HG03280 (cell line): ENCODE results near the gene ACP5.
A peak's percentile ranks its signal among the peaks of the same experiment; 100 is the strongest.
"Not testable (repeated sequence)": the region's sequence is repeated elsewhere in the genome, so short reads cannot be mapped to it uniquely, and the experiment has no call there.

Experiments used
- ATAC-seq: cut with Tn5 transposase; IDR thresholded peaks from one replicate; pipeline ENCODE4 v1.9.1; 2021; ENCODE audit warnings: mild to moderate bottlenecking, moderate library complexity; ENCODE audit not compliant: unreplicated experiment

ACP5 gene

DNA sequence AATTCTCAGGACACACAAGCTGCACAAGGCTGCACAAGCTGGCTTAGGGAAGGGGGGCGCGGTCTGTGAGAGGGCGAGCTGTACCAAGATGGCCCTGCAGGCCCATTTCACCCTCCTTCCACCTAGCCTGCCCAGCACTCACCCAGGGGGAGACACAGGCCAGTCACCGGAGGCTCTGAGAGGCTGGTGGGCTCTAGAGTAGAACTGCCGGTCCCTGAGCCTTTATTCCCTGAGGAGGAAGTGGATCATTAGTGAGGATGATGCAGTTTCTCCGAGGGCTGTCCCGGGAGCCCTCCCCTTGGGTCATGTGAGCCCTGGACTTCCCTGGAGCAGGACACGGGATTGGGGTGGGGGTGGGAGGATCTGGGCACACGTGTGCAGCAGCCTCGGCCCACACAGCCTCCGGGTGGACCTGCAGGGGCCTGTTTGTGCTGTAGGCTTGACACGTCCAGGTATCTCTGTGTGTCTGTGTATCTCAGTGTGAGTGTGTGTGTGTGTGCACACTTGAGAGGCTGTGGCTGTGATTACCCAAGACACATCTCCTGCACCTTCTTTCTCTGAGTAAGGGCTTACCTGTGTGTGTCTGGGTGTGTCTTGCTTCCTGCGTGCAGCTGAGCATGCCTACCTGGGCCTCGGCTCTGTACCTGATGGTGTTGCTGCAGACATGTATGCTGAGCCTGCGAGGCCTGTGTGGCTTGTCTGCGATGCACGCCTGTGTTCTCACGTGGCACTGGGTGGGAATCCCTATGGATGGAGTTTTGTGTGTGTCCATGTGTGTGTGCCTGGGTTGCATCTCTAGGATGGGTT lies at the start of gene ACP5:
ACP5 (minus strand) TSS at position 195 of the 807 bp plus-strand sequence. CDS start 328 bp downstream, outside the sequence.
- ATAC-seq = no peak

DNA sequence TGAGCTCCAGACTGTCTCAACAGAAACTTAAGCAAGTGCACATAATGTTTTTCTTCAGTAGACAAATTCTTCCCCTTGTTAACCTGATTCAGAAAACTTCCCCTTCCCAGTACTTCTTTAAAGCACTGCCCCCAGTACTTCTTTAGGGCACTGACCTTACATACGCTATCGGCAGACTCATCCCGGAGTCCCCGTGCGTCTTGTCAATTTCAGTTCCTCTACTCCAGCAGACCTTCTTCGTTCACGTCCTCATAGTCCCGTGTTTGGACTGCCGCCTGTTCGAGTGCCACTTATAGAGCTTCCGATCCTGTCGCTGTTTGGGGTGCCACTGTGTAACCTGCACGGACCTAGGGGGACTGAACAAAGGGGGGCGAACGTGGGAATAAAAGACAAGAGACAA lies 48.8 kb upstream of the ACP5 start:
- ATAC-seq = no peak

DNA sequence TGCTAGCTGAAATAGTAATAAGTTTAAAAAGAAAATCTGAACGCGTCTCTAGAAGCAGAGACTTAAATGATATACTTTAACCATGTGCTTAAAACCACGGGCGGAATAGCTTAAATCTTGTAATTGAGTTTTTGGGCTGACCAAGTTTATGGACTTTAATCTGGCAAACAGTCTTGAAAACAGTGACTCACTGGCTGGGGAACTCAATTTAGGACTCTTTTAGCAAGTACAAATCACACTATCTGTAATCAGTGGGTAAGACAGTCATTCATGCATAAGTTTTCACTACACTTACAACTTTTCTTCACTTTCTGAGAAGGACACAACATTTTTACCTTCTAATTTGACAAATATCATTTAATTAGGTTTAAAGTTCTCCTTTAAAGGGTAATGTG lies 46.6 kb upstream of the ACP5 start:
- no peak for ATAC-seq

DNA sequence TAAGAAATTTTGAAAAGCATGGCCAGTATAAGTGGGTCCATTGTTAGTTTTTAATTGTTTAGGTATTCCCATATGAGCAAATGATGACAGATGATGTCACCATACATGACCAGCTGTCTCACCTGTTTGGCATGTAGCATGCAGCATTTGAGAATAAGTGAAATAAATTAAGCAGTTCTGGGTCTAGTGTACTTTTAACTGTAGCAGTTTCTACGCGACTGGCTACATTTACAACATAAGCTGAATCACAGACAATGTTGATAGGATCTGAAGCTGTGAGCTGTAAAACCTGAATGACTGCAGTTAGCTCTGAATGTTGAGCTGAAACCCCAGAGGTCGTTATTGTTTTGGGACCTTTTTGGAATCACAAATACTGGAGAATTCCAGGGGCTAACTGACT lies 45.0 kb upstream of the ACP5 start:
- ATAC-seq = not testable (repeated sequence)

DNA sequence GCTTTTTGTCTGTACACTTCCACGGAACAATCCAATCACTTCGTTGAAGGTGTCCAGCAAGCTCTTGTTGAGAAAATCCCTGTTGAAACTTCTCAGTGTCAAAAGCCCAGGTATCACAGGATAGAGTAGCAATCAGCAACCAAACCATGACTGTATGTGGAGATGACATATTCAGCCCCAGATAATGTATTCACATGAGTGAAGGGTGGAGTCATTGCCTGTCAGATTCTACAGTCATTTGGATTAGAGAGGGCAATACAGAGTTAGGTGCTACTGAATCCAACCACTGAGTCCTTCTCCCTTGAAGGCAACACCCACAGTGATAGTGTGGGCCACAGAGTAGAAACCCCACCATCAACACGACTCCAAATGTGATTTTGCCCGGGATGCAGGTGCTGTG lies 43.1 kb upstream of the ACP5 start:
- ATAC-seq = no peak

DNA sequence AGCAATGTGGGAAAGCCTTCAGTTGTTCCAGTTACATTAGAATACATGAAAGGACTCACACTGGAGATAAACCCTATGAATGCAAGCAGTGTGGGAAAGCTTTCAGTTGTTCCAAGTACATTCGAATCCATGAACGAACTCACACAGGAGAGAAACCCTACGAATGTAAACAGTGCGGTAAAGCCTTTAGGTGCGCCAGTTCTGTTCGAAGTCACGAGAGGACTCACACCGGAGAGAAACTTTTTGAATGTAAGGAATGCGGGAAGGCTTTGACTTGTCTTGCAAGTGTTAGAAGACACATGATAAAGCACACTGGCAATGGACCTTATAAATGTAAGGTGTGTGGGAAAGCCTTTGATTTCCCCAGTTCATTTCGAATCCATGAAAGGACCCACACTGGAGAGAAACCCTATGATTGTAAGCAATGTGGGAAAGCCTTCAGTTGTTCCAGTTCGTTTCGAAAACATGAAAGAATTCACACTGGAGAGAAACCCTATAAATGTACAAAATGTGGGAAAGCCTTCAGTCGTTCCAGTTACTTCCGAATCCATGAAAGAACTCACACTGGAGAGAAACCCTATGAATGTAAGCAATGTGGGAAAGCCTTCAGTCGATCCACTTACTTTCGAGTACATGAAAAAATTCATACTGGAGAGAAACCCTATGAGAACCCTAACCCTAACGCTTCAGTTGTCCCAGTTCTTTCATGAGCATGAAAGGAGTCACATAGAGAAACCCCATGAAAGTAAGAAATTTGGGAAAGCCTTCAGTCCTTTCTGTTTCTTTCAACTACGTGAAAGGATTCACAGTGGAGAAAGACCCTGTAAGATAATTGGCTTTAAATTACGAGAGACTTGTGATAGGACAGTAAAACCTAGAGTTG lies 40.0 kb upstream of the ACP5 start:
- no peak for ATAC-seq

DNA sequence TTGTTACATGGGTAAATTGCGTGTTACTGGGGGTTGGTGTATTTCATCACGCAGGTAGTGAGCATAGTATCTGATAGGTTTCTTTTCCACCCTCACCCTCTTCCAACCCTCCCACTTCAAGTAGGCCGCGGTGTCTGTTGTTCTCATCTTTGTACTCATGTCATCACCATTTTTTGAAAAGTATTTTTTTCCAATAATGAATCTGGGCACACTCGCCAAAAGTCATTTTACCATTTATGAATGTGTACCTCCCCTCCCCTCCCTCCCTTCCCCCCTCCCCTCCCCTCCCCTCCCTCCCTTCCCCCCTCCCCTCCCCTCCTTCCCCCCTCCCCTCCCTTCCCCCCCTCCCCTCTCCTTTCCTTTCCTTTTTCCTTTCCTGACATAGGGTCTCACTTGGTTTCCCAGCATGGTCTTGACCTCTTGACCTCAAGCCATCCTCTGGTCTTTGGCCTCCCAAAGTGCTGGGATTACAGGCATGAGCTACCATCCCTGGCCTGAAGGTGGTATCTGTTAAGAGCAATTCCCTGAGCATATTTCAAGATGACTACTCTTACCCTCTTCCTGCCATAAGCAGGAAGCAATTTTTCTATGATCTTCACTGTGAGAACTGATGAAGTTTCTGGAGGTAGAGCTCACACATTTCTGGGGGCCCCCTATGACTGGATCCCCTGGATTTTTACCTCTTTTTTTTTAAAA lies 35.5 kb upstream of the ACP5 start:
- ATAC-seq = no peak

DNA sequence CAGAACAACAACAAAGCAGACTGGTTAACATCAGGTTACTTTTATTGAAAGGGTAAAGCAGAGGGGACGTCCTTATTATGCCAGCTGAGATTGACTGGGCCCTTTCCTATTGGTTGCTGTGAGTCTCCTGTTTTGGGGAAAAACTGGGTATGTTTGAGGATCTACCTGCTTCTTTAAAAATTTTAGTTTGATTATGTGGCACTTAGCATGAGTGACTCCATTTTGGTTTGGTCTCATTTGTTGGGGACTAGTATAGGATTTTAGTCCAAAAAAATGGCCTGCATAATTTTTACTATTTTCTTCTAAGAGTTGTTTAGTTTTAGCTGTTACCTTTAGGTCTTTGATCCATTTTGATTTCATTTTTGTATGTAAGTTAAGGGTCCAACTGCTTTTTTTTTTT lies 34.3 kb upstream of the ACP5 start:
- no peak for ATAC-seq

DNA sequence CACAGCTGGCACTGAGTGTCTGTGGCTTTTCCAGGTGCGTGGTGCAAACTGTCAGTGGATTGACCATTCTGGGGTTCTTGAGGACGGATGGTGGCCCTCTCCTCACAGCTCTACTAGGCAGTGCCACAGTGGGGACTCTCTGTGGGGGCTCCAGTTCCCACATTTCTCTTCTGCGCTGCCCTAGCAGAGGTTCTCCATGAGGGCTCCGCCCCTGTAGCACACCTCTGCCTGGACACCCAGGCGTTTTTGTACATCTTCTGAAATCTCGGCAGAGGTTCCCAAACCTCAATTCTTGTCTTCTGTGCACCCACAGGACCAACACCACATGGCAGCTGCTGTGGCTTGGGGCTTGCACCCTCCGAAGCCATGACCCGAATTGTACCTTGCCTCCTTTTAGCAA lies 29.0 kb upstream of the ACP5 start:
- no peak for ATAC-seq

DNA sequence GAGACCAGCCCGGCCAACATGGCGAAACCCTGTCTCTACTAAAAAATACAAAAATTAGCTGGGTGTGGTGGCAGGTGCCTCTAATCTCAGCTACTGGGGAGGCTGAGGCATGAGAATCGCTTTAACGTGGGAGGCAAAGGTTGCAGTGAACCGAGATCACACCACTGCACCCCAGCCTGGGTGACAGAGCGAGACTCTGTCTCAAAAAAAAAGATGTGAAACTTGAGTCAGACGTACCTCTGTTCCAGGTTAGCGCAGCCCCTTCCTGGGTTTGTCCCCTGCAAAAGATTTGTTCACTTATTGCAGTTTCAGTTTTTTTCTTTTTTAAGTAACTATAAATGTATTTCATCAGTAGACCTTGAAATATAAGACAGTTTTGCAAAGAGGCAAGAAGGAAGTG lies 22.3 kb upstream of the ACP5 start:
- not testable (repeated sequence) for ATAC-seq

DNA sequence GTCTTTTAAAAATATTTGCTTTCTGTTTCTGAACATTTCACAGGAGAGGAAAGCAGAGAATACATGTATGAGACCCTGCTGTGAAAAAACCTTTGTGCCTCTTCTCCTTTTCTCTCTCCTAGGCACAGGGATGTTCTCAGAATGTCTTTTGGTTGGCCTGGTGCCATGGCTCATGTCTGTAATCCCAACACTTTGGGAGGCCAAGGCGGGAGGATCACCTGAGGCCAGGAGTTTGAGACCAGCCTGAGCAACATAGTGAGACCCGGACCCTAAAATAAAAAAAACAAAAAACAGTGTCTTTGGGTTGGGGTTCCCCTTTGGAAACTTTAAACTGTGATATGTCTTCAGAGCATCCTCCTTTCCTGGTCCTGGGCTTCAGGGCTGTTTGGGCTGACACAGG lies 21.3 kb upstream of the ACP5 start:
- ATAC-seq = no peak

DNA sequence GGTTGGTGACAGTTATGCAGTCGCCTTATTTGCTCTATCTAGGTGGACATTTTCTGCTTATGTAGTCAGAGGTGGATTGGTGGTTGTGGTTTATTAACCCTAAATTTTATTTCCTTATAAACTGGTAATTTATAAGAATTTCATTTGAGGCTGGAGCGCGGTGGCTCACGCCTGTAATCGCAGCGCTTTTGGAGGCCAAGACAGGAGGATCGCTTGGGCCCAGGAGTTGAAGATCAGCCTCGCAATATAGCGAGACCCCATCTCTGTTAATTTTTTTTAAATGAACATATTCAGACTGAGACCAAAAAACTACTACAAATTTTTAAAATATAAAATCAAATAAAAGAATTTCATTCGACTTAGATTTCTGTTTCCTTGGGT lies 20.6 kb upstream of the ACP5 start:
- ATAC-seq = no peak

DNA sequence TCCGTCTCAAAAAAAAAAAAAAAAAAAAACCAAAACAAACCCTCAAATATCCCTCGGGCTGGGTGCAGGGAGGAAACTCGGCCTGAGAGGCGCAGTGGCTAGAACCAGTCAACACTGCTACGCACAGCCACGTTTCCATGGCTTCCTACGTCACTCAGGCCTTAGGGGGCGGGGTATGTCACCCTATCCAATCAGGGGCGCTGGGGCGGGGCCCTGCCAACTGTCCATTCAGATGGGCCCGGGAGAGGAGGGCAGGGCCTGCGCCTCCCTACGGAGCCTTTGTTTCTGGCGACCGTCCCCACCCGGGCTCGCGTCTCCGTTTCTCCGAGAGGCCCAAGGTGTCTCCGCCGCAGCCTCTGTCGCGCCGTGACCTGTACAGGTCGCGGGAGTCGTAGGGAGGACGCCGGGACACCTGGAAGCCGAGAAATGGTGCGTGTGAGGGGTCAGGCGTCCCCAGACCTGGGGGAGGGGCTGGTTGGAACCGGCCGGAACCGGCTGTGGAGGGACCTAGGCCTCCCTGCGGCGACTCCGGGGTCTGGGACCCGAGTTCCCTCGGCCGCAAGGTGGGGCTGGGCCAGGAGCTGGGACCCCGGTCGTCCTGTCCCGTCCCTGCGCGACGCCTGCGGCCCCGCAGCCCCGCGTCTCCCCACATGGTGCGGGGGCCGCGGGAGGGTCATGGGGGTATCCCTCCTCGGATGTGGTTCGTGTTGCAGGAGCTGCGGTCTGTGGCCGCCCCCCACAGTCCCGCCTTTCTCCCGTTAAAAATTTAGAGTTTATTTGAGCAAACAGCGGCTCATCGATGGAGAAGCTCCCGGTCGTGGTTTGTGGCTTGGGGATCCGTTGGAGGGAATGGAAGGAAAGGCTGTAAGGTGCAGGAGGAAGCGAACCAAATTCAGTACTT lies 20.0 kb upstream of the ACP5 start, which contains the start of gene ZNF627:
ZNF627 (plus strand) TSS at position 282 of the 901 bp plus-strand sequence; CDS start at position 427, 145 bp downstream.
- peak; percentile 98 for ATAC-seq

DNA sequence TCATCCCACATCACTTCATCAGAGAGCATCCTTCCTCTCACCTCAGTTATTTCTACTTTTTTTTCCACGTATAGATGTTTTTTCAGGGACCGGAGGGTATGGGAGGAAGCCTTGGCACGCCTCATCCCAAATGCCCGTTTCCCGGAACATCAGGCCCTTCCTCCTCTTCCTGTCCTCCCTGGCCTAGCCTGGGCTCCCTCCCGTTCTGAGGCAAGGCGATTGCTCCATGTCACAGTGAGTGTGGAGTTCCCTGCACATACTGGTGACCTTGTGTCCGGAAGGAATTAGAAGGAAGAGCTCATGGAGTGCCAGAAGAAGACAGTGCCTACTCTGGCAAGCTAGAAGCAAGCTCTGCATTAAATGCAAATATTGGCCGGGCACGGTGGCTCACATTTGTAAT lies 18.7 kb upstream of the ACP5 start:
- ATAC-seq = no peak

DNA sequence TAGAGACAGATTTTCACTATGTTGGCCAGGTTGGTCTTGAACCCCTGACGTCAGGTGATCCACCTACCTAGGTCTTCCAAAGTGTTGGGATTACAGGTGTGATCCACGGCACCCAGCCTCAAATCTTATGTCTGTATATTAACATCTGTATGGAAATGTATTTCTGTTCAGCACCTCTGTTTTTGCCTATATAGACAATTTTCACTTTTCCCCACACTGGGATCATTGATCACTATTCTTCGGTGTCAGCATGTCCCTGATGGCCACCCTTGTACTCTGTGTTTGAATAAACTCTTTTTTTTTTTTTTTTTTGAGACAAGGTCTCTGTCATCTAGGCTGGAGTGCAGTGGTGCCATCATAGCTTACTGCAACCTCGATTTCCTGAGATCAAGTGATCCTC lies 16.6 kb upstream of the ACP5 start:
- no peak for ATAC-seq

DNA sequence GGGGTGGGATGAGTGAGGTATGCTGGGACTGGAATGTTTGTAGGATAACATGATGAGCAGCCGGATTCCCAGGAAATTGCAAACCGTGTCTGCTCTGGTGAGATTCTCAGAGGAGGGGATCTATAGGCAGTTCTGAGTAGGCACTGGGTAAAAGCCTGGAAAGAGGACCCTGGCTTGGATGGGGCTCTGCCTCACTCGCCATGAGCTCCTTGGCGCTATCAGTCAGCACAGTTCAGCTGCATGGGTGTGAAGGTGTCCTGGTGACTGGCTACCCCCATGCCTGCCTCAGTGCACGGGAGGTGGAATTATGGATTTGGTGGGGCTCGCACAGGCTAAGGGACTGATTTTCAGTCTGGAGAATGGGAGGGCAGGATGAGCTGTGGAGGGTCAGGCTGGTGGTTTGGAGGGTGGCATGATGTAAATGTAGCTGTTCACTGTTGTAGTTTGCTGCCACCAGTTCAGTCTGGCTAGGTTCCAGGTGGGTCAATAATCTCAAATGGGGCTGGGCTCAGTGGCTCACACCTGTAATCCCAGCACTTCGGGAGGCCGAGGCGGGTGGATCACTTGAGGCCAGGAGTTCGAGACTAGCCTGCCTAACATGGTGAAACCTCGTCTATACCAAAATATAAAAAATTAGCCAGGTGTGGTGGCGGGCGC lies 10.7 kb upstream of the ACP5 start:
- no peak for ATAC-seq

DNA sequence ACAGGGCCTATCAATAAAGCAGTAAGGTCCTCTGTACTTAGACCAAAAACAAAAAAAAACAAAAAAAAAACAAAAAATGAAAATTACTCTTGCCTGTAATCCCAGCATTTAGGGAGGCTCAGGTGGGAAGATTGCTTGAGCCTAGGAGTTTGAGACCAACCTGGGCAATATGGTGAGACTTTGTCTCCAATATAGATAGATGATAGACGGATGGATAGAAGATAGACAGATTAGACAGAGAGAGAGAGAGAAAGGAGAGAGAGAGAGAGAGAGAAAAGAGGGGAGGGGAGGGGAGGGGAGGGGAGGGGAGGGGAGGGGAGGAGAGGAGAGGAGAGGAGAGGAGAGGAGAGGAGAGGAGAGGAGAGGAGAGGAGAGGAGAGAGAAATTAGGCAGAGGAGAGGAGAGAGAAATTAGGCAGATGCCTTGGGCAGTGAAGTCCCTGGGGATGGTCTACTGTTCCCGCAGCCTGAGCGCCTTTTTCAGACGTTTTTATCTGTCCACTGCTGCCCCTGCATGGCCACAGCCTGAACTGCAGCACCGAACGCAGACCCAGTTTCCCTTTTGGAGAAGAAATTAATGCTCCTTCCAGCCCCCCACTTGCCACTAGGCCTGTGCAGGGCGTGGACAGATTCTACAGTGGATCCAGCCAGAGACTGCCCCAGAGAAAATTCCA lies 10.0 kb upstream of the ACP5 start:
- no peak for ATAC-seq

DNA sequence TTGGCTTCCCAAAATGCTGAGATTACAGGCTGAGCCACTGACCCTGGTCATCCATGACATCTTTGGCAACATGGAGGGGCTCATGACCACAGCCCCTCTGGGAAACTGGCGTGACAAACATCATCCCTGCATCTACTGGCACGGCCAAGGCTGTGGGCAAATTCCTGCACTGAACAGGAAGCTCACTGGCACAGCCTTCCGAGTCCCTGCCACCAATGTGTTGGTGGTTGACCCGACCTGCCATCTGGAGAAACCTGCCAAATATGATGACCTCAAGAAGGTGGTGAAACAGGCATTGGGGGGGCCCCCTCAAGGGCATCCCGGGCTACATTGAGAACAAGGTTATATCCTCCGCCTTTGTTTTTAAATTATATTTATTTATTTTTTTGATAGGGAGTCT lies 8.9 kb upstream of the ACP5 start:
- ATAC-seq = no peak

DNA sequence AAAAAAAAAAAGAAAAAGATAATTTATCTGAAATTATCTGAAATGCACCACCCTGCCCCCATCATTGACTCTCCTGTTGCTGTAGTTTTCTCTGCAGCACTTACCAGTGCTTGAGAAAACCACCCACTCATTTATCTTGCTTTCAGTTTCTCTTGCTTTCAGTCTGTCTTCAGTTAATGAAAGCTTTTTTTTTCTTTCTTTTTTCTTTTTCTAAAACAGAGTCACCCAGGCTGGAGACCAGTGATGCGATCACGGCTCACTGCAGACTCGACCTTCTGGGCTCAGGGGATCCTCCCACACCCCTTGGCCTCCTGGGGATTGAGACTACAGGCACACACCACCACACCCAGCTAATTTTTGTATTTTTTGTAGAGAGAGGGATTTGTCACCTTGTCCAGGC lies 4.3 kb upstream of the ACP5 start:
- ATAC-seq = no peak
